Measurements from ENCODE around the gene MRPS24.
"Not testable (repeated sequence)": the region's sequence is repeated elsewhere in the genome, so short reads cannot be mapped to it uniquely, and the experiment has no call there.

Gene MRPS24

DNA sequence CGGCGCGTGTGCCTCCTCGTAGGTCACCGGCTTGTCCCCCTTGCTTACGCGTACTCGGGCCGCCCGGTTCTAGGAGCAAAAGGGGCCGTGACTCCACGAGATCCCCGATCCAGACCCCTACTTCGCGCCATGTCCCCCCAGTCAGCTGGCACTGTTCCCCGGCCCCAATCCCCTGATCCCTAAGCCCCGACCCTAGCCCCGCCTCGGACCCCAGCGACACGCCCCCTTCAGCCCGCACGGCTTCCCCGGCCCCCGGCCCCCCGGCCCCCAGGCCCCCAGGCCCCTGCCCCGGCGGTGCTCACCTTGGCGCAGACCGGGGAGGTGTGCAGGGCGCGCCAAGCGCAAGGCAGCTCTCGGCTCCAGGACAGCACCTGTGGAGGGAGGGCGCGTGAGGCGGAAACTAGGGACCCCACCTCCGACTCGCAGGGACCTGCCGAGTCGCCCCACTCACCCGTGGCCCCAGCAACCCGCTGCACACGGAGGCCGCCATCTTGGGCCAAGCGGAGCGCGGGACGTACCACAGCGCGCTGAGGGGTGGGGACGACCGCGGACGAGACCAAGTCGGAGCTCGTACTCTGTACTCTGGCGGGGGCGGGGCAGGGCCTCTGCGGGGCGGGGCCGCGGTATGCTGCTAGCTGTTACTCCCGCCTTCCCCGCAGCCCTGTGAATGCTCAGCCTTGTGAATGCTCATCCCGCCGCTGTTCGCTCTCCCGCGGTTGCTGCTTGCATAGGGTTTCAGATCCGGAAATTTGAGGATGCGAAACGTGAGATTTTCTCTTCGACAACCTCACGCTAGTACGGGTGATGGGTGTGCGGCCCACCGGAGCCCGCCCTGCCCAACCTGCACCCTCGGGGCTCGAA lies at the start of gene MRPS24:
Gene MRPS24 (minus strand): TSS at position 512 of the 861 bp plus-strand sequence. CDS start 22 bp downstream, at position 490.
- peak; percentile 96 for DNase-seq (ENCODE audit: low read depth)

GRCh38 chr7:43915907-43916306 lies 46.6 kb upstream of the MRPS24 start:
- no peak for DNase-seq (ENCODE audit: low read depth)

GRCh38 chr7:43914795-43915194 lies 45.5 kb upstream of the MRPS24 start:
- no peak for DNase-seq (ENCODE audit: low read depth)

DNA sequence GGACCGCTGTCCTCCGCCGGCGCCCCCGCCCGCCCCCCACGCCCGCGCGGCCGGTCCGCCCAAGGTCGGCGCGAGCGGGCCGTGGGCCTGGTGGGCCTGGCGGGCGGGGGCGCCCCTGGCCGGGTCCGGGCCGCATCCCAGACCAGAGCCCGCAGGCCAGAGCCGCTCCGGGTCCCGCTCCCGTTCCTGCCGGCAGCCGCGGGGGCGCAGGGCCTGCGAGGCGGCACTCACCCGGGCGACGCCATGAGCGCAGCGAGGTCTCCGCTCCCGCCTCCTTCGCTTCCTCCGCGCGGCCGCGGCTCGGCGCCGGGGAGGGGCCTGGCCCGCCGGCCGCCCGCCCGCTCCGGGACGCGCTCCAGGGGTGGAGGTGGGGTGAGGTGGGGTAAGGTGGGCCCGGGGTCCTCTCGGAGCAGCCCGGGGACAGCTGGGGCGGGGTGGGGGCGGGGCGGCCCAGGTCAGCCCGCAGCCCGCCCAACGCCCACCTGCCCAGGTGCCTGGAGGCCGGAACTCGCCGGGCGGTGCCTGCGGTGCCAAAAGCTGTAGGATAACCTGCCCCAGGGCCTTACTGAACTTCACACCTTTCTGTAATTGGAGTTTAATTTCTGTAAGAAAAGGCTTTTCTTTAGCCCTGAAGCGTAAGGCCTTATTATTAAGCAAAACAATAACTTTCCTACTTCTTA lies 37.2 kb upstream of the MRPS24 start, which contains the start of gene URGCP:
Gene URGCP (minus strand): TSS at position 266 of the 680 bp plus-strand sequence. CDS start 21 bp downstream, at position 245.
- peak; percentile 11 for DNase-seq (ENCODE audit: low read depth)

DNA sequence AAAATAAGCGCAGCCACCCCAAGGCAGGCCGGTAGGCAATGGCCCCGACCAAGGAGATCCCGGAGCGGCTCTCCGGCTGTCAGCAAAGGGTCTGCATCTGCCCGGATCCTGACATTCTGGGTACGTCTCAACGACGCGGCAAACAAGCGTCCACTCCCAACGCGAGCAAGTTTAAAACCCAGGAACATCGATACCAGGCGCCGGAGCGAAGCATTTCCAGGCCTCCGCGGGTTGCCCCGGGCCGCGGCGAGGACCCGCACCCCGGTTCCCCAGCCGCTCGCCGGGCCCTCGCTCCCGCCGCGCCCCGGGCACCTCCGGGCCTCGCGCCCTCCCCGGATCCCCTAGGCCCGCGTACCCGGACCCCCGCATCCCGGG lies 36.6 kb upstream of the MRPS24 start:
- DNase-seq (ENCODE audit: low read depth): peak; percentile 4

DNA sequence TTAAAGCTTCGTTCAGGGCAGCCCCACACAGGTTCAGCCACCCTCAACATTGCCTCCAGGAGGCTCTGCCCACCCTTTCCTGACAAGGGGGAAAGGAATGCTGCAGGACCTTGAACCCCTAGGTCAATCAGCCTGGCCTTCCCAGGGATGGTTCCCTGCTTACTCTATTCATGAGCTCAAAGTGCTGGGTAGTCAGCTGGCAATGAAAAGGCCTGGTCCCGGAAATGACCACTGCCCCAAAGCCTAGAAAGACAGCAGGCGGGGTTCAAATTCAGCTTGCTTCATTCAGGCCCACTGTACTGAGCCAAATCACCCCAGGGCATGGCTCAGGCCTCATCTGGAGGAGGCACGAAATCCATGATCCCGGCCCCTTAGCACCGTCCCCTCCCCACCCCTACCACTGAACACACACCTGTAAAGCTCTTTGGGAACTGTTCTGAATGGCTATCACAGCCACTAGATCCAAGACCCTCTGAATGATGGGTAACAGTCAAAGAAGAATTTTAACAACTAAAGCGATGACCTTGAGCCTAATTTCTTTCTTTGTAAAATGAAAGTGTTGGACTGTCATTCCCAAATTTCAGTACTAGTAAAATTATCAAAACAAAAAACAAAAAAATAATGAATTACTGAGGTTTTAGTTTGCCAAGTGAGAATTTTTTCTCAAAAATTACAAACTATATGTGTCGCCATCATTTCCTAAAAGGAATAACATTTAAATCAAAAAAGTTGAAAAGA lies 36.1 kb upstream of the MRPS24 start:
- no peak for DNase-seq (ENCODE audit: low read depth)

- DNase-seq (ENCODE audit: low read depth): no peak
Observed at GRCh38 chr7:43904533-43905208, 35.4 kb upstream of the MRPS24 start.

- DNase-seq (ENCODE audit: low read depth): no peak
Observed at GRCh38 chr7:43902542-43903054, 33.3 kb upstream of the MRPS24 start.

DNA sequence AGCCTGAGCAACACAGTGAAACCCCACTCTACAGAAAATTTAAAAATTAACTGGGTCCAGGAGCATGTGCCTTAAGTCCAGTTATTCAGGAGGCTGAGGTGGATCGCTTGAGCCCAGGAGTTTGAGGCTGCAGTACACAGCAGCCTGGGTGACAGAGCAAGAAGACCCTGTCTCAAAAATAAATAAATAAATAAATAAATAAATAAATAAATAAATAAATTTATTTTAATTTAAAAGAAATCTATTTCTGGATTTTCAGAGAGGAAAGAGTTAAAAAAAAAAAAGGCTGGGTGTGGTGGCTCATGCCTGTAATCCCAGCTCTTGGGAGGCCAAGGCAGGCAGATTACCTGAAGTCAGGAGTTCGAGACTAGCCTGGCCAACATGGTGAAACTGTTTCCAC lies 29.3 kb upstream of the MRPS24 start:
- not testable (repeated sequence) for DNase-seq (ENCODE audit: low read depth)

GRCh38 chr7:43895847-43896415 lies 26.6 kb upstream of the MRPS24 start:
- no peak for DNase-seq (ENCODE audit: low read depth)

GRCh38 chr7:43891069-43891955 lies 22.0 kb upstream of the MRPS24 start:
- DNase-seq (ENCODE audit: low read depth): no peak

GRCh38 chr7:43890468-43890867 lies 21.2 kb upstream of the MRPS24 start:
- no peak for DNase-seq (ENCODE audit: low read depth)

DNA sequence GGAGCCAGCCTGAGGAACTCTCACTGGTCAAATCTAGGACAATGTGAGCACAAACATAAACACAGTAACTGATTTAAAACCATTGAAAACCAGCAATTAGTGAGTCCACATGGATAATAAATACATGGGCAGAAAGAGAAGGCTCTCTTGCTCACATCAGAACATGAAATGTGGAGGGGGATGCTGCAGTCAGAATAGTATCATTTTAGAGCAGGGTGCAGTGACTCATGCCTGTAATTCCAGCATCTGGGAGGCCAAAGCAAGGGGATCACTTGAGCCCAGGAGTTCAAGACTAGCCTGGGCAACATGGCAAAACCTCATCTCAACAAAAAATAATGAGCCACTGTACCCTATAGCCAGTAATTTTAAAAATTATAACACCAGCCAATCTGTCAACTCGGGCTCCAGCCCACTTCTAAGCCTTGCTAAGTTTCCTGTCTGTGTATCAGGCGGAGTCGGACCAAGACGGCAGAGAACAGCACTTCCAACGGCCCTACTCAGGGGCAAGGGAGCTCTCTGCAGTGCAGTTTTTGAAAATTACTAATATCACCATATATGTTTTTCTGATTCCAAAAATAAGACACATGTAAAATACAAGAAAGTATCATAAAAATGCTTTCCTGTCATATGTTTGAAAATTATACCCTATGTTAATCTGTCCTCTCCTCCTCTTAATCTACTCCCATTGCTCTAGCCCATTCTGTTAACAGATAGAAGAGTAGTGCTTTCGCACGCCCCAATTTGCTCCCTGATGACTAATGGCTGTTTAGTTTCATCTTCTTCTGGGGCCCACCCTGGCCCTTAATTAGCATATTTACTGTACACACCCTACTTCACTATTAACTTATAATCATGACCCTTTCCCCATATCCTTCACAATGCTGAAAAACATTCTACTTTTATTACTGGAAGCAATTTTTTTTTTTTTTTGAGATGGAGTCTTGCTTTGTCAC lies 20.0 kb upstream of the MRPS24 start:
- DNase-seq (ENCODE audit: low read depth): no peak

GRCh38 chr7:43884617-43885016 lies 15.3 kb upstream of the MRPS24 start:
- DNase-seq (ENCODE audit: low read depth): no peak

GRCh38 chr7:43884209-43884608 lies 14.9 kb upstream of the MRPS24 start:
- no peak for DNase-seq (ENCODE audit: low read depth)

- DNase-seq (ENCODE audit: low read depth): no peak
Observed at GRCh38 chr7:43880596-43880995, 11.3 kb upstream of the MRPS24 start.

DNA sequence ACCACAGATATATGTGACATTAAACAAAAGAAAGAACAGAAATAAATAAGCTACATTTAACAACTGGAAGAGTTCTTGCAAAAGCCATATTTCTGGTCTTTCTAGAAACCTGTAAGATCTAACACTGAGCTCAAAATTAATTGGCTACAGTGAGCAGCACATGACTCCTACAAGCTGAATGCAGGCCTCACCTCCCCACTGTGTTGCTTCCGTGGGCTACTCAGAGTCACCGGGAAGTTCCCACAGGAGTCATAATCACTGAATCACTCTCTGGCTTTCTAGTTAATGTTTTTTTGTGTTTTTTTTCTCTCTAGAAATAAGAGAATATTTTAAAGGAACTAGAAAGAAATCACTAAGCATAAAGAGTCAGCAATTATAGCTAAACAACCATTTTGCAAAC lies 10.2 kb upstream of the MRPS24 start:
- no peak for DNase-seq (ENCODE audit: low read depth)

- no peak for DNase-seq (ENCODE audit: low read depth)
Observed at GRCh38 chr7:43878867-43879266, 9.6 kb upstream of the MRPS24 start.
